Measurements from ENCODE around the gene LYST.

DNA sequence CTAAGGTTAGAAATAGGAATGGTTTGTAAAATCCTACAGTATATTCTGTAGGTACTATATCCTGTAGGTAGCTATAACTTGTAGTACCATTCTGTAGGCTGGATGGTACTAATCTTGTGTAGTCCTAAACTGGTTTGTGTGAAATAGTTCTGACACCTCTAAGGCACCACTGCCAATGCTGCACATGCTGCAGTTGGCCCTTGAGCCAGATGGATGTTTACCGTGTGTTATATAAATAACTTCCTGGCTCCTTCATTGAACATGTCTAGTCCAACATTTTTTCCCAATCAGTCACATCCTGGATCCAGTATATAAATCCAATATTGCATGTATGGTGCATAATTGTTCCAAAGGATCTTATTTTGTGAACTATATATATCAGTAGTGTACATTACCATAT lies 127.6 kb downstream of the LYST start:
- TF ChIP-seq, protein P1, sequence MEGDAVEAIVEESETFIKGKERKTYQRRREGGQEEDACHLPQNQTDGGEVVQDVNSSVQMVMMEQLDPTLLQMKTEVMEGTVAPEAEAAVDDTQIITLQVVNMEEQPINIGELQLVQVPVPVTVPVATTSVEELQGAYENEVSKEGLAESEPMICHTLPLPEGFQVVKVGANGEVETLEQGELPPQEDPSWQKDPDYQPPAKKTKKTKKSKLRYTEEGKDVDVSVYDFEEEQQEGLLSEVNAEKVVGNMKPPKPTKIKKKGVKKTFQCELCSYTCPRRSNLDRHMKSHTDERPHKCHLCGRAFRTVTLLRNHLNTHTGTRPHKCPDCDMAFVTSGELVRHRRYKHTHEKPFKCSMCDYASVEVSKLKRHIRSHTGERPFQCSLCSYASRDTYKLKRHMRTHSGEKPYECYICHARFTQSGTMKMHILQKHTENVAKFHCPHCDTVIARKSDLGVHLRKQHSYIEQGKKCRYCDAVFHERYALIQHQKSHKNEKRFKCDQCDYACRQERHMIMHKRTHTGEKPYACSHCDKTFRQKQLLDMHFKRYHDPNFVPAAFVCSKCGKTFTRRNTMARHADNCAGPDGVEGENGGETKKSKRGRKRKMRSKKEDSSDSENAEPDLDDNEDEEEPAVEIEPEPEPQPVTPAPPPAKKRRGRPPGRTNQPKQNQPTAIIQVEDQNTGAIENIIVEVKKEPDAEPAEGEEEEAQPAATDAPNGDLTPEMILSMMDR (IDR thresholded peaks at IDR 0.05; ENCODE audit: low read depth, low read length, poor library complexity, severe bottlenecking), result no peak
- TF ChIP-seq EZH2phosphoT487 (IDR thresholded peaks at IDR 0.05; ENCODE audit: borderline replicate concordance, low read length), result no peak

Data from DOHH2 (cell line).